ENCODE data around the gene CHRND. TPM values are rescaled to one million over a fixed set of nuclear protein-coding genes. Genes with fewer than 3 reads are reported as not detected.

CHRND gene
- polyA plus RNA-seq, 3 donors = not detected

- no peak within 1 kb of the TSS for H3K4me3 ChIP-seq (replicated peaks in 1 of 3; ENCODE audit: low read depth in 2 of 3, low read length in 3 of 3)
- H3K4me1 Mint-ChIP-seq = no peaks in the 10 kb centered on the region
Observed at GRCh38 chr2:232487385-232488096, 38.4 kb upstream of the CHRND start, which contains the start of gene ECEL1. Gene ECEL1, minus strand, starts transcription at chr2:232487834. Its CDS starts 1,181 bp downstream, at chr2:232486653.

More at GRCh38 chr2:232487385-232488096, 38.4 kb upstream of the CHRND start, which contains the start of gene ECEL1:
- 2% methylated on average over 99 of the region's 102 CpGs for WGBS (ENCODE audit: insufficient coverage)
- Histone ChIP-seq H2AFZ (ENCODE audit: insufficient read depth, low read depth, low read length, poor library complexity, severe bottlenecking) (no peak within 1 kb of the TSS), H3K4me2 (replicated peaks; ENCODE audit: extremely low read depth, low read length, poor library complexity, severe bottlenecking) (peak within 1 kb of the TSS; percentile 26), H3K9me3 (replicated peaks in 1 of 2; ENCODE audit: control insufficient read depth in 1 of 2, insufficient read depth in 1 of 2, low read length in 2 of 2) (no peaks in the 10 kb centered on the region), H4K20me1 (ENCODE audit: insufficient read depth, low read length) (no peaks in the 10 kb centered on the region), H3K79me2 (ENCODE audit: insufficient read depth, low read length) (no peaks in the 10 kb centered on the region), H3K27me3 (ENCODE audit: control insufficient read depth in 2 of 2, insufficient read depth in 2 of 2, low read length in 2 of 2) (peaks cover 15 to 46% of the 10 kb centered on the region in 2 donors), H3K9ac (ENCODE audit: insufficient read depth, low read length, poor library complexity, severe bottlenecking) (no peak within 1 kb of the TSS), H3K4me1 (ENCODE audit: control insufficient read depth in 1 of 2, insufficient read depth in 2 of 2, low read length in 2 of 2) (no peaks in the 10 kb centered on the region), H3K36me3 (replicated peaks in 1 of 2; ENCODE audit: control insufficient read depth in 1 of 2, insufficient read depth in 2 of 2, low read length in 2 of 2) (no peaks in the 10 kb centered on the region), H3K27ac (ENCODE audit: low read depth in 1 of 2, low read length in 2 of 2) (no peak within 1 kb of the TSS)
- intact Hi-C loops (cut with micrococcal nuclease) = no loop called here
- H3K27me3 Mint-ChIP-seq (ENCODE audit: low read depth in 3 of 3) = peaks cover 41 to 65% (median 45%) of the 10 kb centered on the region in 3 donors
- H3K4me3 Mint-ChIP-seq = peak within 1 kb of the TSS in 1 of 2 donors; percentile 74
- no peaks in the 10 kb centered on the region for H3K36me3 Mint-ChIP-seq
- no peak within 1 kb of the TSS for H3K27ac Mint-ChIP-seq
- peaks cover 0 to 5% (median 3%) of the 10 kb centered on the region in 7 donors for H3K9me3 Mint-ChIP-seq
- TF ChIP-seq CTCF (IDR thresholded peaks at IDR 0.05) = no peak
- no peak for DNase-seq
